K562 (cell line): ENCODE measurements around the gene KIR3DL2. TPM values are rescaled to one million over a fixed set of nuclear protein-coding genes. Genes with fewer than 3 reads are reported as not detected.
"Not testable (repeated sequence)": the region's sequence is repeated elsewhere in the genome, so short reads cannot be mapped to it uniquely, and the experiment has no call there.

Source experiments
- ATAC-seq: fragments of 200-7000 bp; cut with Tn5 transposase; 3 replicates; pipeline ENCODE4 v1.9.1; 2020; ENCODE audit warnings: moderate library complexity
- BruUV-seq: library from RNA; stranded (reverse); fragments of 400-500 nt; replicated peaks from 2 replicates; lab custom pipeline; 2021; lab: Mats Ljungman, UMichigan
- CTCF ChIA-PET: fragments of 300-600 bp; formaldehyde crosslinking; extraction: SDS; loops from one replicate; lab custom pipeline; 2021; ENCODE audit warnings: low intra/inter-chr PET ratio; lab: Yijun Ruan, JAX
- POLR2A ChIA-PET: fragments of 300-600, 350-650 bp; sonication (Branson Sonifier 250); formaldehyde crosslinking; extraction: SDS; loops from one replicate; lab custom pipeline; 2021; ENCODE audit warnings: antibody characterized with exemption, inconsistent platforms; lab: Yijun Ruan, JAX
- DNase-seq, 4 experiments: peaks; one replicate each; pipeline versions ENCODE4 v3.0.0 to v3.0.0-alpha.2; 2011 to 2018; ENCODE audit warnings: low spot score in 3 of 4, mixed read lengths in 3 of 4; ENCODE audit errors: extremely low read depth in 1 of 4
- FAIRE-seq: peaks from 2 replicates; lab custom pipeline; 2011; peaks lifted over from hg19 to GRCh38; lab: Jason Lieb, UNC
- H2AFZ ChIP-seq: 2 replicates; pipeline ENCODE4 v1.6.0; 2011; ENCODE audit warnings: low read depth, low read length, control low read depth, inconsistent platforms
- H3K27ac ChIP-seq: fragments of 200-600 bp; 3 replicates; pipeline ENCODE4 v1.8.0; 2011; ENCODE audit warnings: low read depth, mild to moderate bottlenecking, control low read depth, inconsistent platforms, low read length, moderate library complexity, mixed read lengths; ENCODE audit errors: extremely low read depth
- H3K27me3 ChIP-seq, 2 experiments: fragments of 300-600 bp in 1 of 2; 2 replicates in 1 of 2; 3 replicates in 1 of 2; pipeline versions ENCODE4 v1.6.0 to v1.8.0; 2011; ENCODE audit warnings: inconsistent platforms in 2 of 2, low read length in 2 of 2, mild to moderate bottlenecking in 1 of 2, mixed read lengths in 1 of 2, moderate library complexity in 1 of 2; ENCODE audit not compliant: control insufficient read depth in 2 of 2, insufficient read depth in 2 of 2
- H3K36me3 ChIP-seq: fragments of 300-600 bp; 3 replicates; pipeline ENCODE4 v1.8.0; 2011; ENCODE audit warnings: mild to moderate bottlenecking, low read length, inconsistent platforms; ENCODE audit not compliant: control insufficient read depth, insufficient read depth
- H3K4me1 ChIP-seq, 2 experiments: fragments of 200-600 bp in 1 of 2; replicated peaks in 1 of 2; 2 replicates in 1 of 2; 3 replicates in 1 of 2; pipeline versions ENCODE4 v1.5.1 to v1.8.0; 2011; ENCODE audit warnings: inconsistent platforms in 2 of 2, low read length in 2 of 2, mild to moderate bottlenecking in 1 of 2, mixed read lengths in 1 of 2, moderate library complexity in 1 of 2; ENCODE audit not compliant: control insufficient read depth in 2 of 2, insufficient read depth in 2 of 2
- H3K4me2 ChIP-seq: 2 replicates; pipeline ENCODE4 v1.6.1; 2011; ENCODE audit warnings: low read length, control low read depth, inconsistent platforms, mixed read lengths; ENCODE audit not compliant: insufficient read depth
- H3K4me3 ChIP-seq: fragments of 200-600 bp; sonication (generic), shearing (Covaris generic); 2 replicates; pipeline ENCODE4 v1.5.1; 2016; ENCODE audit warnings: control low read depth, inconsistent platforms
- H3K79me2 ChIP-seq: fragments of 200-600 bp; 3 replicates; pipeline ENCODE4 v1.8.0; 2011; ENCODE audit warnings: low read length, inconsistent platforms; ENCODE audit not compliant: control insufficient read depth, insufficient read depth
- H3K9ac ChIP-seq, 2 experiments: 2 replicates each; pipeline versions ENCODE4 v1.6.0 to v1.6.1; 2011; ENCODE audit warnings: low read depth in 2 of 2, low read length in 2 of 2, control low read depth in 1 of 2, inconsistent platforms in 1 of 2, mild to moderate bottlenecking in 1 of 2, mixed read lengths in 1 of 2; ENCODE audit not compliant: insufficient read depth in 1 of 2
- H3K9me1 ChIP-seq: one replicate; pipeline ENCODE4 v1.6.0; 2011; ENCODE audit warnings: inconsistent platforms, mild to moderate bottlenecking, low read length, moderate library complexity; ENCODE audit not compliant: control insufficient read depth, insufficient read depth
- H3K9me3 ChIP-seq: replicated peaks from 2 replicates; pipeline ENCODE4 v1.5.1; 2011; ENCODE audit warnings: low read depth, low read length, inconsistent platforms; ENCODE audit not compliant: control insufficient read depth, insufficient read depth
- H4K20me1 ChIP-seq: replicated peaks from 2 replicates; pipeline ENCODE4 v1.6.1; 2011; ENCODE audit warnings: low read length, inconsistent platforms, mixed read lengths; ENCODE audit not compliant: control insufficient read depth, insufficient read depth
- ARID1B ChIP-seq: fragments of 450-650 bp; IDR thresholded peaks from 2 replicates; pipeline ENCODE4 v1.6.1; 2016; ENCODE audit warnings: antibody characterized with exemption, mild to moderate bottlenecking, inconsistent platforms
- CBFA2T2 ChIP-seq: fragments of 450-650 bp; conservative IDR thresholded peaks from 2 replicates; pipeline ENCODE4 v1.6.1; 2017; ENCODE audit warnings: mild to moderate bottlenecking
- CBFA2T3 ChIP-seq: fragments of 450-650 bp; IDR thresholded peaks from 2 replicates; pipeline ENCODE4 v1.6.1; 2017
- DPF2 ChIP-seq: fragments of 450-650 bp; IDR thresholded peaks from 2 replicates; pipeline ENCODE4 v1.6.1; 2016
- FOXK2 ChIP-seq, 2 experiments: fragments of 450-650 bp; IDR thresholded peaks in 1 of 2; conservative IDR thresholded peaks in 1 of 2; 2 replicates each; pipeline ENCODE4 v1.6.1; 2016; ENCODE audit warnings: low read depth in 2 of 2, mild to moderate bottlenecking in 1 of 2
- SMARCE1 ChIP-seq: fragments of 450-650 bp; IDR thresholded peaks from 2 replicates; pipeline ENCODE4 v1.7.1; 2016; ENCODE audit warnings: mild to moderate bottlenecking
- SOX6 ChIP-seq: fragments of 450-650 bp; IDR thresholded peaks from 2 replicates; pipeline ENCODE4 v1.6.1; 2014; ENCODE audit warnings: mild to moderate bottlenecking
- TAL1 ChIP-seq: fragments of 450-650 bp; IDR thresholded peaks from 2 replicates; pipeline ENCODE4 v1.6.1; 2016; ENCODE audit warnings: mild to moderate bottlenecking
- WGBS: fragments of 100-300 bp; shearing (Covaris generic); methylation state at CpG from one replicate; pipeline ENCODE4 v1.1.6; 2016; ENCODE audit warnings: low coverage, mixed read lengths; ENCODE audit not compliant: insufficient coverage; ENCODE audit errors: missing lambda C conversion rate; 5-methylcytosine and 5-hydroxymethylcytosine counted together
- in situ Hi-C: fragments of 300-500 bp; cut with MboI; formaldehyde crosslinking; loops from 4 replicates; pipeline ENCODE4 v1.15.0; 2018; ENCODE audit warnings: inconsistent platforms, mixed read lengths
- intact Hi-C: fragments of 100-400 bp; cut with micrococcal nuclease; formaldehyde crosslinking; loops from 2 replicates; pipeline ENCODE4 v1.14.2; 2022
- polyA plus RNA-seq, 8 experiments: library from polyadenylated mRNA; depleted of rRNA in 4 of 8; stranded (reverse) in 5 of 8; unstranded in 3 of 8; fragments of >200 nt; fragmentation: Nextera tagmentation in 2 of 8; fragmentation: Illumina TruSeq in 1 of 8; extraction: Ambion mirVana in 2 of 8; extraction: Trizol in 1 of 8; gene quantifications; 2 replicates each; pipeline versions ENCODE4 v1.2.1 to v1.2.3, GENCODE V29; 2011 to 2014; ENCODE audit warnings: inconsistent platforms in 1 of 8, missing spikeins in 1 of 8
- small RNA-seq: library from RNA; depleted of rRNA; stranded (forward); fragments of <200 nt; gene quantifications from one replicate; pipeline ENCODE3, GENCODE V24; 2014
- total RNA-seq, 7 experiments: library from RNA; depleted of rRNA in 6 of 7; stranded (reverse); fragments of >200 nt in 6 of 7; fragmentation: Illumina TruSeq in 2 of 7; extraction: Trizol in 2 of 7; gene quantifications; 2 replicates each; pipeline versions ENCODE4 v1.2.1 to v1.2.3, GENCODE V29; 2011 to 2021; ENCODE audit warnings: low replicate concordance in 1 of 7

The KIR3DL2 gene
- total and polyA plus RNA-seq, 9 of the 15 experiments (the other 6 are each of a cell fraction or from before 2014, with no cell fraction given) = not detected

GRCh38 chr19:54907899-54908298 is 57.7 kb downstream of the KIR3DL2 start:
- 0% methylated on average over 1 of the region's 5 CpGs for WGBS
- in situ Hi-C loops, H3K27ac ChIP-seq, H3K9me1 ChIP-seq, H3K9ac ChIP-seq, DNase-seq, FAIRE-seq, H3K27me3 ChIP-seq, H4K20me1 ChIP-seq, H3K36me3 ChIP-seq, CTCF ChIA-PET, H3K9me3 ChIP-seq, H3K4me3 ChIP-seq, H3K79me2 ChIP-seq, POLR2A ChIA-PET, intact Hi-C loops, H3K4me2 ChIP-seq, H2AFZ ChIP-seq, ATAC-seq, BruUV-seq: not testable (repeated sequence)
- TF ChIP-seq FOXK2 (conservative IDR thresholded peaks at IDR 0.05 in 1 of 2, IDR thresholded peaks at IDR 0.05 in 1 of 2; ENCODE audit: low read depth in 2 of 2) (0 out of 4 replicates have a peak, but pooled peaks of 1 of the 2 experiments have one; percentile 20), CBFA2T3 (peak; percentile 65), SMARCE1 (0 out of 2 replicates have a peak, but pooled peaks have one; percentile 22), TAL1 (peak; percentile 20; the same call in 1 of the 2 replicates), DPF2 (peak; percentile 49; the same call in 1 of the 2 replicates), CBFA2T2 (peak; percentile 62), ARID1B (peak; percentile 39; the same call in 1 of the 2 replicates), SOX6 (0 out of 2 replicates have a peak, but pooled peaks have one; percentile 36)
- H3K4me1 ChIP-seq = peaks cover 19 to 23% of the 10 kb centered on the region in 2 experiments; a peak in 4 of 5 replicates

Small RNAs within 50 kb of the gene (small RNA-seq; reads per million reads assigned to genes)
- not detected for gene RNU6-222P

Other genes with a start within 250 kb of the KIR3DL2 start
Only the 7 nearest of the 15 such genes appear.
- not detected in 2 replicates for gene KIR2DL1, start 80.7 kb upstream of the KIR3DL2 start, total RNA-seq (2014; rRNA removed)
- not detected in 2 replicates for gene KIR2DL1, start 80.7 kb upstream of the KIR3DL2 start, total RNA-seq (2014; rRNA removed; fragmentation: Illumina TruSeq; extraction: Trizol)
- gene KIR2DL1, start 80.7 kb upstream of the KIR3DL2 start, total RNA-seq (2015; rRNA removed; fragmentation: Illumina TruSeq; extraction: Trizol) = not detected in 2 replicates
- gene KIR2DL1, start 80.7 kb upstream of the KIR3DL2 start, total RNA-seq (2021) = not detected in 2 replicates
- not detected in 2 replicates for gene KIR2DL1, start 80.7 kb upstream of the KIR3DL2 start, polyA plus RNA-seq (2011; rRNA removed)
- gene KIR2DL1, start 80.7 kb upstream of the KIR3DL2 start, polyA plus RNA-seq (2014; fragmentation: Illumina TruSeq; extraction: Trizol) = not detected in 2 replicates
- not detected for gene KIR2DL1, start 80.7 kb upstream of the KIR3DL2 start, polyA plus RNA-seq (2014; fragmentation: Nextera tagmentation; extraction: Ambion mirVana)
- gene KIR2DL1, start 80.7 kb upstream of the KIR3DL2 start, polyA plus RNA-seq (2014; rRNA removed) = not detected in 2 replicates
- not detected in 2 replicates for gene KIR2DL4, start 46.8 kb upstream of the KIR3DL2 start, total RNA-seq (2014; rRNA removed)
- not detected in 2 replicates for gene KIR2DL4, start 46.8 kb upstream of the KIR3DL2 start, total RNA-seq (2014; rRNA removed; fragmentation: Illumina TruSeq; extraction: Trizol)
- not detected in 2 replicates for gene KIR2DL4, start 46.8 kb upstream of the KIR3DL2 start, total RNA-seq (2015; rRNA removed; fragmentation: Illumina TruSeq; extraction: Trizol)
- gene KIR2DL4, start 46.8 kb upstream of the KIR3DL2 start, total RNA-seq (2021) = not detected in 2 replicates
- gene KIR2DL4, start 46.8 kb upstream of the KIR3DL2 start, polyA plus RNA-seq (2011; rRNA removed) = not detected in 2 replicates
- not detected in 2 replicates for gene KIR2DL4, start 46.8 kb upstream of the KIR3DL2 start, polyA plus RNA-seq (2014; fragmentation: Illumina TruSeq; extraction: Trizol)
- not detected for gene KIR2DL4, start 46.8 kb upstream of the KIR3DL2 start, polyA plus RNA-seq (2014; fragmentation: Nextera tagmentation; extraction: Ambion mirVana)
- gene KIR2DL4, start 46.8 kb upstream of the KIR3DL2 start, polyA plus RNA-seq (2014; rRNA removed) = not detected in 2 replicates
- gene KIR3DL1, start 34.0 kb upstream of the KIR3DL2 start, total RNA-seq (2014; rRNA removed) = not detected in 2 replicates
- gene KIR3DL1, start 34.0 kb upstream of the KIR3DL2 start, total RNA-seq (2014; rRNA removed; fragmentation: Illumina TruSeq; extraction: Trizol) = not detected in 2 replicates
- gene KIR3DL1, start 34.0 kb upstream of the KIR3DL2 start, total RNA-seq (2015; rRNA removed; fragmentation: Illumina TruSeq; extraction: Trizol) = not detected in 2 replicates
- gene KIR3DL1, start 34.0 kb upstream of the KIR3DL2 start, total RNA-seq (2021) = not detected in 2 replicates
- gene KIR3DL1, start 34.0 kb upstream of the KIR3DL2 start, polyA plus RNA-seq (2011; rRNA removed) = not detected in 2 replicates
- gene KIR3DL1, start 34.0 kb upstream of the KIR3DL2 start, polyA plus RNA-seq (2014; fragmentation: Illumina TruSeq; extraction: Trizol) = not detected in 2 replicates
- not detected for gene KIR3DL1, start 34.0 kb upstream of the KIR3DL2 start, polyA plus RNA-seq (2014; fragmentation: Nextera tagmentation; extraction: Ambion mirVana)
- not detected in 2 replicates for gene KIR3DL1, start 34.0 kb upstream of the KIR3DL2 start, polyA plus RNA-seq (2014; rRNA removed)
- not detected in 2 replicates for gene KIR2DS4, start 17.8 kb upstream of the KIR3DL2 start, total RNA-seq (2014; rRNA removed)
- gene KIR2DS4, start 17.8 kb upstream of the KIR3DL2 start, total RNA-seq (2014; rRNA removed; fragmentation: Illumina TruSeq; extraction: Trizol) = not detected in 2 replicates
- not detected in 2 replicates for gene KIR2DS4, start 17.8 kb upstream of the KIR3DL2 start, total RNA-seq (2015; rRNA removed; fragmentation: Illumina TruSeq; extraction: Trizol)
- not detected in 2 replicates for gene KIR2DS4, start 17.8 kb upstream of the KIR3DL2 start, total RNA-seq (2021)
- gene KIR2DS4, start 17.8 kb upstream of the KIR3DL2 start, polyA plus RNA-seq (2011; rRNA removed) = not detected in 2 replicates
- not detected in 2 replicates for gene KIR2DS4, start 17.8 kb upstream of the KIR3DL2 start, polyA plus RNA-seq (2014; fragmentation: Illumina TruSeq; extraction: Trizol)
- not detected for gene KIR2DS4, start 17.8 kb upstream of the KIR3DL2 start, polyA plus RNA-seq (2014; fragmentation: Nextera tagmentation; extraction: Ambion mirVana)
- gene KIR2DS4, start 17.8 kb upstream of the KIR3DL2 start, polyA plus RNA-seq (2014; rRNA removed) = not detected in 2 replicates
- gene FCAR, start 23.8 kb downstream of the KIR3DL2 start, total RNA-seq (2014; rRNA removed) = not detected in 2 replicates
- not detected in 2 replicates for gene FCAR, start 23.8 kb downstream of the KIR3DL2 start, total RNA-seq (2014; rRNA removed; fragmentation: Illumina TruSeq; extraction: Trizol)
- not detected in 2 replicates for gene FCAR, start 23.8 kb downstream of the KIR3DL2 start, total RNA-seq (2015; rRNA removed; fragmentation: Illumina TruSeq; extraction: Trizol)
- not detected in 2 replicates for gene FCAR, start 23.8 kb downstream of the KIR3DL2 start, total RNA-seq (2021)
- not detected in 2 replicates for gene FCAR, start 23.8 kb downstream of the KIR3DL2 start, polyA plus RNA-seq (2011; rRNA removed)
- not detected in 2 replicates for gene FCAR, start 23.8 kb downstream of the KIR3DL2 start, polyA plus RNA-seq (2014; fragmentation: Illumina TruSeq; extraction: Trizol)
- gene FCAR, start 23.8 kb downstream of the KIR3DL2 start, polyA plus RNA-seq (2014; fragmentation: Nextera tagmentation; extraction: Ambion mirVana) = not detected
- not detected in 2 replicates for gene FCAR, start 23.8 kb downstream of the KIR3DL2 start, polyA plus RNA-seq (2014; rRNA removed)
- 1.2 and 1.9 TPM in 2 replicates for gene NCR1, start 55.7 kb downstream of the KIR3DL2 start, total RNA-seq (2014; rRNA removed)
- 0.70 and 1.4 TPM in 2 replicates for gene NCR1, start 55.7 kb downstream of the KIR3DL2 start, total RNA-seq (2014; rRNA removed; fragmentation: Illumina TruSeq; extraction: Trizol)
- 0.30 and 0.69 TPM in 2 replicates for gene NCR1, start 55.7 kb downstream of the KIR3DL2 start, total RNA-seq (2015; rRNA removed; fragmentation: Illumina TruSeq; extraction: Trizol)
- gene NCR1, start 55.7 kb downstream of the KIR3DL2 start, total RNA-seq (2021) = 0.92 and 1.5 TPM in 2 replicates
- 3.1 TPM in 2 replicates for gene NCR1, start 55.7 kb downstream of the KIR3DL2 start, polyA plus RNA-seq (2011; rRNA removed)
- 1.2 and 2.1 TPM in 2 replicates for gene NCR1, start 55.7 kb downstream of the KIR3DL2 start, polyA plus RNA-seq (2014; fragmentation: Illumina TruSeq; extraction: Trizol)
- gene NCR1, start 55.7 kb downstream of the KIR3DL2 start, polyA plus RNA-seq (2014; fragmentation: Nextera tagmentation; extraction: Ambion mirVana) = under 1 TPM; 0.25 to 0.39 TPM
- gene NCR1, start 55.7 kb downstream of the KIR3DL2 start, polyA plus RNA-seq (2014; rRNA removed) = 0.84 and 0.88 TPM in 2 replicates
- gene NLRP7, start 97.1 kb downstream of the KIR3DL2 start, total RNA-seq (2014; rRNA removed) = 0.20 TPM in 1 of 2 replicates, not detected in the other
- gene NLRP7, start 97.1 kb downstream of the KIR3DL2 start, total RNA-seq (2014; rRNA removed; fragmentation: Illumina TruSeq; extraction: Trizol) = 0.22 TPM in 1 of 2 replicates, not detected in the other
- gene NLRP7, start 97.1 kb downstream of the KIR3DL2 start, total RNA-seq (2015; rRNA removed; fragmentation: Illumina TruSeq; extraction: Trizol) = not detected in 2 replicates
- 0.18 TPM in 1 of 2 replicates, not detected in the other for gene NLRP7, start 97.1 kb downstream of the KIR3DL2 start, total RNA-seq (2021)
- gene NLRP7, start 97.1 kb downstream of the KIR3DL2 start, polyA plus RNA-seq (2011; rRNA removed) = 0.13 and 0.19 TPM in 2 replicates
- 0.03 and 0.12 TPM in 2 replicates for gene NLRP7, start 97.1 kb downstream of the KIR3DL2 start, polyA plus RNA-seq (2014; fragmentation: Illumina TruSeq; extraction: Trizol)
- gene NLRP7, start 97.1 kb downstream of the KIR3DL2 start, polyA plus RNA-seq (2014; fragmentation: Nextera tagmentation; extraction: Ambion mirVana) = under 1 TPM; 0.04 to 0.06 TPM
- gene NLRP7, start 97.1 kb downstream of the KIR3DL2 start, polyA plus RNA-seq (2014; rRNA removed) = not detected in 2 replicates